Panc1 (cell line): ENCODE measurements around the gene NPTX2. TPM values are rescaled to one million over a fixed set of nuclear protein-coding genes. Genes with fewer than 3 reads are reported as not detected.

ENCODE experiments used
- ATAC-seq: fragments of 200-7000 bp; cut with Tn5 transposase; 2 replicates; pipeline ENCODE4 v1.9.1; 2020; ENCODE audit warnings: mild to moderate bottlenecking, moderate library complexity
- BruUV-seq: library from RNA; stranded (reverse); fragments of 400-500 nt; replicated peaks from 2 replicates; lab custom pipeline; 2021; lab: Mats Ljungman, UMichigan
- CTCF ChIA-PET: fragments of 300-600 bp; sonication (Branson Sonifier 250); formaldehyde crosslinking; loops from one replicate; lab custom pipeline; 2022; ENCODE audit warnings: antibody characterized with exemption; lab: Charles Lee
- POLR2A ChIA-PET: fragments of 300-600 bp; sonication (Branson Sonifier 250); formaldehyde crosslinking; loops from one replicate; lab custom pipeline; 2022; ENCODE audit warnings: antibody characterized with exemption; lab: Charles Lee
- DNase-seq: peaks from one replicate; pipeline ENCODE4 v3.0.0-alpha.2; 2010; ENCODE audit warnings: low read depth, low spot score
- H3K27ac ChIP-seq: 2 replicates; pipeline ENCODE4 v1.5.1; 2011; ENCODE audit warnings: mild to moderate bottlenecking, low read length, inconsistent platforms
- H3K27me3 ChIP-seq: fragments of 200-500 bp; sonication (Bioruptor generic); 2 replicates; pipeline ENCODE4 v1.6.0; 2014; ENCODE audit warnings: low read length, inconsistent platforms; ENCODE audit not compliant: control insufficient read depth, insufficient read depth
- H3K36me3 ChIP-seq: fragments of 200-500 bp; sonication (Bioruptor generic); 2 replicates; pipeline ENCODE4 v1.5.1; 2014; ENCODE audit warnings: inconsistent platforms, mild to moderate bottlenecking, low read length, moderate library complexity; ENCODE audit not compliant: control insufficient read depth, insufficient read depth
- H3K4me1 ChIP-seq: 2 replicates; pipeline ENCODE4 v1.5.1; 2011; ENCODE audit warnings: inconsistent platforms, mild to moderate bottlenecking, low read length, moderate library complexity; ENCODE audit not compliant: control insufficient read depth, insufficient read depth
- H3K4me3 ChIP-seq, 2 experiments: 2 replicates each; pipeline ENCODE4 v1.5.1; 2011 to 2012; ENCODE audit warnings: low read depth in 2 of 2, low read length in 2 of 2, mild to moderate bottlenecking in 2 of 2, inconsistent platforms in 1 of 2, moderate library complexity in 1 of 2
- H3K9me3 ChIP-seq: fragments of 200-500 bp; sonication (Bioruptor generic); 2 replicates; pipeline ENCODE4 v1.5.1; 2014; ENCODE audit warnings: low read depth, mild to moderate bottlenecking, inconsistent platforms, low read length, moderate library complexity; ENCODE audit not compliant: control insufficient read depth, insufficient read depth
- POLR2AphosphoS5 ChIP-seq: IDR thresholded peaks from 2 replicates; pipeline ENCODE4 v1.6.1; 2012; ENCODE audit warnings: mild to moderate bottlenecking, low read depth, low read length, moderate library complexity
- SIN3A ChIP-seq: IDR thresholded peaks from 2 replicates; pipeline ENCODE4 v1.6.1; 2012; ENCODE audit warnings: low read depth, mild to moderate bottlenecking, low read length, moderate library complexity, borderline replicate concordance; ENCODE audit not compliant: insufficient read depth
- TCF7L2 ChIP-seq: IDR thresholded peaks from 2 replicates; pipeline ENCODE4 v1.6.1; 2011; ENCODE audit warnings: mild to moderate bottlenecking, low read depth, low read length, inconsistent platforms
- in situ Hi-C: cut with HindIII; loops from 2 replicates; pipeline ENCODE4 v1.10.0; 2016; ENCODE audit warnings: low sequenced_read_pairs, low pct_unique_long_range_greater_than_20kb
- intact Hi-C: fragments of 100-400 bp; cut with micrococcal nuclease; formaldehyde crosslinking; loops from one replicate; pipeline ENCODE4 v1.10.0; 2022; ENCODE audit not compliant: unreplicated experiment
- total RNA-seq: library from RNA; stranded (reverse); gene quantifications from one replicate; pipeline ENCODE4 v1.2.1, GENCODE V29; 2021; ENCODE audit not compliant: unreplicated experiment
- TF ChIP-seq, protein P1 (sequence below), 2 experiments: IDR thresholded peaks; 2 replicates each; pipeline ENCODE4 v1.6.1; 2011 to 2012; ENCODE audit warnings: low read depth in 2 of 2, control low read depth in 1 of 2, low read length in 1 of 2, mild to moderate bottlenecking in 1 of 2, moderate library complexity in 1 of 2; ENCODE audit not compliant: insufficient read depth in 1 of 2
- TF ChIP-seq, protein P2 (sequence below): fragments of 450-650 bp; IDR thresholded peaks from 2 replicates; pipeline ENCODE4 v1.5.1; 2017; ENCODE audit warnings: mild to moderate bottlenecking

The NPTX2 gene
- total RNA-seq, 1 experiment from 2014 or later = 0.15 TPM

DNA sequence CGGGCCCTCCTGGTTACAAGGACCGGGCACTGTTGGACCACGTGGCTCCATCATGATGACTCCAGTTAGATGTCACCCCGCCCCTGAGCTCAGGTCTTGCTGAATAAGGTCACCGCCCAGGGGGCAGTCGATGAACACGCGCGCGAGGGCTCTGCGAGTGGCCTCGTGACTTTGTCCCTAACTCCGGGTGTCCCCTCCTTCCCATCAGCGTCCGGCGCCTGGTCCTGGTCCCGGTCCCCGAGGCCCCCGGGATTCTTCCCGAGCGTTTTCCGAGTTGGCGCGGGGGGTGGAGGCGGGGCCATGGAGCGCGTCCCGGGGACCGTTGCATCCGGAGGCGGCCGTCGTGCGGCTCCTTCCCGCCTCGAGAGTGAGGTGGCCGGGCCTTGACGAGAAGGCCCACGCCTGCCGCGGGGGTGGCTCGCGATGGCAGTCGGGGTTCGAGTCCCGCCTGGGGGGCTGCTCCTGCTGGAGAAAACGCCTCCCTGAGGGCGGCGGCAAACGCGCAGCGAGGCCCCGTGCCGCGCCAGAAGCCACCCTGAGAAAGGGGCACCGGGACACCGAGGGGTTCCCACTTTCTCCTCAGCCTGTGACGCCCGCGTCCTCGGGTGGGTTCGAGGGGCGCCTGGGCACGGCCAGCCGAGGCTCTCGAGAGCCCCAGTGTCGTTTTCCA lies 569 bp upstream of the NPTX2 start:
- no TSS peak for BruUV-seq

DNA sequence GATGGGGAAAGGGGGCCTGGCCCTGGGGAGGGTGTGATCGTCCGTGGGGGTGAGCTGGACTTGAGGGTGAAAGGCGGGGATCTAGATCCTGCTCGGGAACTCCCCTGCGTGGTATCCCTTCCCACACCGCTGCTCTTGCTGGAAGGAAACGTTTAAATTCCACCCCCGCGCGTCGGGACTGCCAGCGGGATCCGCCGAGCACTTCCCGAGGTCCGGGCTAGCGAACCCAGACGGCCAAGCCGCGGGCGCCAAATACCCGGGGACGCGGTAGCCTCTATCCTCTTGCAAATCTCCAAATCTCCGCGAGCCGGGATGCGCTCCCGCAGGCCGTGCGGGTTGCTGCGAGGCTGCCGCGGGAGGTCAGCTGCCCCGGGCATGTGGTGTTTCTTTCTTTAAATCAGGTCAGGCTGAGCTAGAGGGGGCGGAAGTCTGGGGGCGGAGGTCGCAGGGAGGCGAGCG lies 904 bp downstream of the NPTX2 start:
- Histone ChIP-seq H3K4me3 (peak overlapping the region; percentile 7 to 14; a peak in 1 of 4 replicates), H3K36me3 (no peaks in the 10 kb centered on the region), H3K27me3 (peaks cover 31% of the 10 kb centered on the region), H3K4me1 (0 out of 2 replicates have a peak, but pooled peaks cover 7% of the 10 kb centered on the region), H3K27ac (no peak overlapping the region), H3K9me3 (no peaks in the 10 kb centered on the region)
- in situ Hi-C loops (no loop called here), intact Hi-C loops (no loop called here)
- TF ChIP-seq, protein P1, sequence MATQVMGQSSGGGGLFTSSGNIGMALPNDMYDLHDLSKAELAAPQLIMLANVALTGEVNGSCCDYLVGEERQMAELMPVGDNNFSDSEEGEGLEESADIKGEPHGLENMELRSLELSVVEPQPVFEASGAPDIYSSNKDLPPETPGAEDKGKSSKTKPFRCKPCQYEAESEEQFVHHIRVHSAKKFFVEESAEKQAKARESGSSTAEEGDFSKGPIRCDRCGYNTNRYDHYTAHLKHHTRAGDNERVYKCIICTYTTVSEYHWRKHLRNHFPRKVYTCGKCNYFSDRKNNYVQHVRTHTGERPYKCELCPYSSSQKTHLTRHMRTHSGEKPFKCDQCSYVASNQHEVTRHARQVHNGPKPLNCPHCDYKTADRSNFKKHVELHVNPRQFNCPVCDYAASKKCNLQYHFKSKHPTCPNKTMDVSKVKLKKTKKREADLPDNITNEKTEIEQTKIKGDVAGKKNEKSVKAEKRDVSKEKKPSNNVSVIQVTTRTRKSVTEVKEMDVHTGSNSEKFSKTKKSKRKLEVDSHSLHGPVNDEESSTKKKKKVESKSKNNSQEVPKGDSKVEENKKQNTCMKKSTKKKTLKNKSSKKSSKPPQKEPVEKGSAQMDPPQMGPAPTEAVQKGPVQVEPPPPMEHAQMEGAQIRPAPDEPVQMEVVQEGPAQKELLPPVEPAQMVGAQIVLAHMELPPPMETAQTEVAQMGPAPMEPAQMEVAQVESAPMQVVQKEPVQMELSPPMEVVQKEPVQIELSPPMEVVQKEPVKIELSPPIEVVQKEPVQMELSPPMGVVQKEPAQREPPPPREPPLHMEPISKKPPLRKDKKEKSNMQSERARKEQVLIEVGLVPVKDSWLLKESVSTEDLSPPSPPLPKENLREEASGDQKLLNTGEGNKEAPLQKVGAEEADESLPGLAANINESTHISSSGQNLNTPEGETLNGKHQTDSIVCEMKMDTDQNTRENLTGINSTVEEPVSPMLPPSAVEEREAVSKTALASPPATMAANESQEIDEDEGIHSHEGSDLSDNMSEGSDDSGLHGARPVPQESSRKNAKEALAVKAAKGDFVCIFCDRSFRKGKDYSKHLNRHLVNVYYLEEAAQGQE (IDR thresholded peaks at IDR 0.05; ENCODE audit: insufficient read depth in 1 of 2, low read depth in 2 of 2, low read length in 1 of 2) = no peak
- TF ChIP-seq, protein P2, sequence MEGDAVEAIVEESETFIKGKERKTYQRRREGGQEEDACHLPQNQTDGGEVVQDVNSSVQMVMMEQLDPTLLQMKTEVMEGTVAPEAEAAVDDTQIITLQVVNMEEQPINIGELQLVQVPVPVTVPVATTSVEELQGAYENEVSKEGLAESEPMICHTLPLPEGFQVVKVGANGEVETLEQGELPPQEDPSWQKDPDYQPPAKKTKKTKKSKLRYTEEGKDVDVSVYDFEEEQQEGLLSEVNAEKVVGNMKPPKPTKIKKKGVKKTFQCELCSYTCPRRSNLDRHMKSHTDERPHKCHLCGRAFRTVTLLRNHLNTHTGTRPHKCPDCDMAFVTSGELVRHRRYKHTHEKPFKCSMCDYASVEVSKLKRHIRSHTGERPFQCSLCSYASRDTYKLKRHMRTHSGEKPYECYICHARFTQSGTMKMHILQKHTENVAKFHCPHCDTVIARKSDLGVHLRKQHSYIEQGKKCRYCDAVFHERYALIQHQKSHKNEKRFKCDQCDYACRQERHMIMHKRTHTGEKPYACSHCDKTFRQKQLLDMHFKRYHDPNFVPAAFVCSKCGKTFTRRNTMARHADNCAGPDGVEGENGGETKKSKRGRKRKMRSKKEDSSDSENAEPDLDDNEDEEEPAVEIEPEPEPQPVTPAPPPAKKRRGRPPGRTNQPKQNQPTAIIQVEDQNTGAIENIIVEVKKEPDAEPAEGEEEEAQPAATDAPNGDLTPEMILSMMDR = no peak
- TF ChIP-seq SIN3A (no peak), POLR2AphosphoS5 (no peak), TCF7L2 (no peak)
- ATAC-seq (0 out of 2 replicates have a peak, but pooled peaks have one; percentile 35), DNase-seq (no peak)
- ChIA-PET POLR2A (no interaction called here), CTCF (no interaction called here)
- no TSS peak for BruUV-seq

More for the DNA sequence above, 569 bp upstream of the NPTX2 start:
- Histone ChIP-seq H3K4me1 (0 out of 2 replicates have a peak, but pooled peaks cover 6% of the 10 kb centered on the region), H3K4me3 (no peak overlapping the region), H3K36me3 (no peaks in the 10 kb centered on the region), H3K27ac (no peak overlapping the region), H3K27me3 (peaks cover 34% of the 10 kb centered on the region), H3K9me3 (no peaks in the 10 kb centered on the region)
- ChIA-PET CTCF (no interaction called here), POLR2A (no interaction called here)
- intact Hi-C loops (no loop called here), in situ Hi-C loops (no loop called here)
- ATAC-seq (no peak), DNase-seq (no peak)
- TF ChIP-seq, protein P1 (IDR thresholded peaks at IDR 0.05; ENCODE audit: insufficient read depth in 1 of 2, low read depth in 2 of 2, low read length in 1 of 2) = no peak
- no peak for TF ChIP-seq POLR2AphosphoS5
- TF ChIP-seq, protein P2 = no peak
- no peak for TF ChIP-seq SIN3A
- TF ChIP-seq TCF7L2 = no peak
